Calu3 (cell line): ENCODE data around the gene CATSPERZ. TPM values are rescaled to one million over a fixed set of nuclear protein-coding genes. Genes with fewer than 3 reads are reported as not detected.

Experiments used
- BruUV-seq: library from RNA; stranded (reverse); fragments of 400-500 nt; replicated peaks from 2 replicates; lab custom pipeline; 2021; lab: Mats Ljungman, UMichigan
- CTCF ChIA-PET: fragments of 300-600 bp; sonication (Branson Sonifier 250); formaldehyde crosslinking; loops from one replicate; lab custom pipeline; 2022; ENCODE audit warnings: antibody characterized with exemption; lab: Charles Lee
- DNase-seq: peaks from one replicate; pipeline ENCODE4 v3.0.0; 2022
- H3K27ac Mint-ChIP-seq: one replicate; pipeline ENCODE4 v1.8.0; 2022; ENCODE audit warnings: mixed read lengths; ENCODE audit not compliant: unreplicated experiment
- H3K27me3 Mint-ChIP-seq: one replicate; pipeline ENCODE4 v1.8.0; 2022; ENCODE audit warnings: mixed read lengths; ENCODE audit not compliant: unreplicated experiment
- H3K36me3 Mint-ChIP-seq: one replicate; pipeline ENCODE4 v1.8.0; 2022; ENCODE audit warnings: mild to moderate bottlenecking, moderate library complexity, mixed read lengths; ENCODE audit not compliant: insufficient read depth, unreplicated experiment
- H3K4me1 Mint-ChIP-seq: one replicate; pipeline ENCODE4 v1.8.0; 2022; ENCODE audit warnings: mild to moderate bottlenecking, low read depth, mixed read lengths; ENCODE audit not compliant: unreplicated experiment
- H3K4me3 Mint-ChIP-seq: one replicate; pipeline ENCODE4 v1.8.0; 2022; ENCODE audit warnings: mild to moderate bottlenecking, low read depth, moderate library complexity, mixed read lengths; ENCODE audit not compliant: unreplicated experiment
- H3K9me3 Mint-ChIP-seq: one replicate; pipeline ENCODE4 v1.8.0; 2022; ENCODE audit warnings: low read depth, mixed read lengths; ENCODE audit not compliant: unreplicated experiment
- intact Hi-C: fragments of 100-400 bp; cut with micrococcal nuclease; formaldehyde crosslinking; loops from one replicate; pipeline ENCODE4 v1.10.0; 2022; ENCODE audit not compliant: unreplicated experiment
- total RNA-seq: library from RNA; stranded (reverse); gene quantifications from 2 replicates; pipeline ENCODE4 v1.2.3, GENCODE V29; 2022
- TF ChIP-seq, protein P1 (sequence below): fragments of 200-600 bp; IDR thresholded peaks from one replicate; pipeline ENCODE4 v1.8.0; 2022; ENCODE audit warnings: antibody characterized with exemption; ENCODE audit not compliant: unreplicated experiment

CATSPERZ gene
- total RNA-seq, 1 experiment from 2014 or later, result 0.85 TPM

DNA sequence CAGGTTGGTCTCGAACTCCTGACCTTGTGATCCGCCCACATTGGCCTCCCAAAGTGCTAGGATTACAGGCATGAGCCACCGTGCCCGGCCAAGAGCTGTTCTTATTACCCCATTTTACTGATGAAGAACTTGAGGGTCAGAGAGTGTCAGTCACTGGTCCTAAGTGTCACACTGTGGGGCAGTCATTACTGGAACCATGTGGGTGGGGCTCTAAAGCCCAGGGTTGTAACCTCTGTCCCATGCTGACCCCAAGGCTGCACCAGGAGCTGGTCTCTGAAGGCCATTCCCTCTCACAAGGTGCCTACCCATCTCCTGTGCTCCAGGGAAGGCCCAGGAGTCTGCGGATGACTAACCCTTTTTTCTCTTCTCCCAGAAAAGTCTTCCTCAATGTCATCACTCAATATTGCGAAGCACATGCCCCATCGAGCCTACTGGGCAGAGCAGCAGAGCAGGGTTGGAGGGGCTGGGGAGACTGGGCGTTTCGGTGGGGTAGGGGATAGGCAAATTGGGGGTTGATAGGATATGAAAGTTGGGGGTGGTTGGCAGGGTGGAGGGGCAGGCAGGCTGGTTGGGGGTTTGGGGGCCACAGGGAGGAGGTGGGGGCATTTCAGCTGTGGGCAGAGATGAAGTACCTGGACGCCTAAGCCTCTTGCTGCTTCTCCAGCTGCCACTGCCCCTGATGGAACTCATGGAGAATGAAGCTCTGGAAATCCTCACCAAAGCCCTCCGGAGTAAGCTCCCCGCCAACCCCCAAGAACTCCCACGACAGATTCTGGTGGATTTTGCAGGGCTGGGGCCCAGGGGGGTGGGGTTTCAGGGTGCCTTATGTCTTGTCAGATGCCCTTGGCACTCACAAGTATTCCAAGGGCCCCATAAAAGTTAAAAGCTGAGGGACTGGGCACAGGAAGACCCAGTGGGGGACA is 3.2 kb downstream of the CATSPERZ start:
- no peak for DNase-seq
- Mint-ChIP-seq H3K36me3 (peaks cover 36% of the 10 kb centered on the region), H3K4me1 (peaks cover 34% of the 10 kb centered on the region), H3K4me3 (peak overlapping the region; percentile 100), H3K27me3 (peaks cover 26% of the 10 kb centered on the region), H3K27ac (no peak overlapping the region), H3K9me3 (no peaks in the 10 kb centered on the region)
- TF ChIP-seq, protein P1, sequence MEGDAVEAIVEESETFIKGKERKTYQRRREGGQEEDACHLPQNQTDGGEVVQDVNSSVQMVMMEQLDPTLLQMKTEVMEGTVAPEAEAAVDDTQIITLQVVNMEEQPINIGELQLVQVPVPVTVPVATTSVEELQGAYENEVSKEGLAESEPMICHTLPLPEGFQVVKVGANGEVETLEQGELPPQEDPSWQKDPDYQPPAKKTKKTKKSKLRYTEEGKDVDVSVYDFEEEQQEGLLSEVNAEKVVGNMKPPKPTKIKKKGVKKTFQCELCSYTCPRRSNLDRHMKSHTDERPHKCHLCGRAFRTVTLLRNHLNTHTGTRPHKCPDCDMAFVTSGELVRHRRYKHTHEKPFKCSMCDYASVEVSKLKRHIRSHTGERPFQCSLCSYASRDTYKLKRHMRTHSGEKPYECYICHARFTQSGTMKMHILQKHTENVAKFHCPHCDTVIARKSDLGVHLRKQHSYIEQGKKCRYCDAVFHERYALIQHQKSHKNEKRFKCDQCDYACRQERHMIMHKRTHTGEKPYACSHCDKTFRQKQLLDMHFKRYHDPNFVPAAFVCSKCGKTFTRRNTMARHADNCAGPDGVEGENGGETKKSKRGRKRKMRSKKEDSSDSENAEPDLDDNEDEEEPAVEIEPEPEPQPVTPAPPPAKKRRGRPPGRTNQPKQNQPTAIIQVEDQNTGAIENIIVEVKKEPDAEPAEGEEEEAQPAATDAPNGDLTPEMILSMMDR, result no peak
- intact Hi-C loops, result loop anchor here (2.0 to 10.0 kb wide), 2 partner anchors 33 to 59 kb away; partner anchors contain the start of genes FKBP2 and PPP1R14B
- CTCF ChIA-PET, result interaction anchor here (0.7 to 3.7 kb wide), 7 partner anchors 32 to 98 kb away, joined by 3 to 25 read pairs (median 7); partner anchors contain the start of genes NUDT22 and TRPT1
- BruUV-seq, result no TSS peak

DNA sequence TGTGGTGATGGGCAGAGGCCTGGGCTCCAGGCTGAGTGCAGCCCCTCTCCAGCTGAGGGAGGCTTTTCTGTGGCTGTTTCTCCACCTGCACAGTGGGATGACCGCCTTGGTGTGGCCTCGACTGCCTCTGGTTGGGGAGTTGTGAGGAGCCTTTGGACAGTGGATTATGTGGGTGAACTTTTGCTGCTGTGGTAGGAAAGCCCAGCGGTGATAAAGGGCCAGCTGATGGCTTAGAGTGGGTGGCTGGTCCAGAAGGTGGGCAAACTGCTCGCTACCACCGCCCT is 3.8 kb downstream of the CATSPERZ start:
- TF ChIP-seq, protein P1, result no peak
- Mint-ChIP-seq H3K36me3 (peaks cover 39% of the 10 kb centered on the region), H3K27ac (peak overlapping the region; percentile 50), H3K4me3 (peak overlapping the region; percentile 100), H3K9me3 (no peaks in the 10 kb centered on the region), H3K27me3 (peaks cover 21% of the 10 kb centered on the region), H3K4me1 (peaks cover 34% of the 10 kb centered on the region)
- DNase-seq, result no peak
- no TSS peak for BruUV-seq
- CTCF ChIA-PET, result interaction anchor here (0.7 to 3.7 kb wide), 9 partner anchors 13 to 99 kb away, joined by 3 to 25 read pairs (median 4); partner anchors contain the start of genes PRDX5 and TRMT112
- intact Hi-C loops, result loop anchor here (2.0 to 10.0 kb wide), 2 partner anchors 33 to 59 kb away; partner anchors contain the start of genes FKBP2 and PPP1R14B

DNA sequence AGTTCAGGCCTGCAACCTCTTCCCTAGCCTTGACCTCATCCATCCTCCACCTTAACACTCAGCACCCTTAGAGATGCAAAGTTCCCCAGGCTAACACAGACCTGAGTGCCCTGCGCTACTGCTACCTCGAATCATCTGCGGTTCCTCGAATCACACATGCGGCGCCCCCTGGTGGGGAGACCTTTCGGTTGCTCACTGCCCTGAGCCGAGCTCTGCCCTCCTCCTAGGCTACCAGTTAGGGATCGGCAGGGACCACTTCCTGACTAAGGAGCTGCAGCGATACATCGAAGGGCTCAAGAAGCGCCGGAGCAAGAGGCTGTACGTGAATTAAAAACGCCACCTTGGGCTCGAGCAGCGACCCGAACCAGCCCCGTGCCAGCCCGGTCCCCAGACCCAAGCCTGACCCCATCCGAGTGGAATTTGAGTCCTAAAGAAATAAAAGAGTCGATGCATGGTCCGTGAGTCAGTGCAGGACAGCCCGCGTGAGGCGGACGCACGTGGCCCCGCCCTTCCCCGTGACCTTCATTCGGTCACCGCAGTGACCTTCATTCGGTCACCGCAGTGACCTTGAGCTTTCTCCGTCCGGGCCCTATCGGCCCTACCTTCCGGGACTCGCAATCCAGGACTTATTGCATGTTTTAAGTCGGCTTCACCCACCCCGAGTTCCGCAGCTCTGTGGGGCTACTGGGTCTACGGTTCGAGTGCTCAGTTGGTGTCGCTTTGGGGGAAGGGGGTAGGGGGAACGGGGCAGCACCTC is 4.3 kb downstream of the CATSPERZ start:
- DNase-seq, result peak; percentile 96
- Mint-ChIP-seq H3K27me3 (peaks cover 16% of the 10 kb centered on the region), H3K9me3 (no peaks in the 10 kb centered on the region), H3K4me1 (peaks cover 31% of the 10 kb centered on the region), H3K4me3 (peak overlapping the region; percentile 100), H3K36me3 (peaks cover 44% of the 10 kb centered on the region), H3K27ac (peak overlapping the region; percentile 50)
- no TSS peak for BruUV-seq
- TF ChIP-seq, protein P1, result peak; percentile 58
- CTCF ChIA-PET, result interaction anchor here (0.7 to 3.7 kb wide), 11 partner anchors 13 to 348 kb away, joined by 3 to 25 read pairs (median 4); partner anchors contain the start of genes BAD, GPR137, PRDX5 and TRMT112
- intact Hi-C loops, result loop anchor here (2.0 to 10.0 kb wide), 2 partner anchors 34 to 60 kb away; partner anchors contain the start of genes FKBP2 and PPP1R14B
